ENCODE results near the gene ZNF655. TPM values are rescaled to one million over a fixed set of nuclear protein-coding genes. Genes with fewer than 3 reads are reported as not detected.

The ZNF655 gene
- total and polyA plus RNA-seq, 4 donors: 41.3 to 138 (median 61.2) TPM

DNA sequence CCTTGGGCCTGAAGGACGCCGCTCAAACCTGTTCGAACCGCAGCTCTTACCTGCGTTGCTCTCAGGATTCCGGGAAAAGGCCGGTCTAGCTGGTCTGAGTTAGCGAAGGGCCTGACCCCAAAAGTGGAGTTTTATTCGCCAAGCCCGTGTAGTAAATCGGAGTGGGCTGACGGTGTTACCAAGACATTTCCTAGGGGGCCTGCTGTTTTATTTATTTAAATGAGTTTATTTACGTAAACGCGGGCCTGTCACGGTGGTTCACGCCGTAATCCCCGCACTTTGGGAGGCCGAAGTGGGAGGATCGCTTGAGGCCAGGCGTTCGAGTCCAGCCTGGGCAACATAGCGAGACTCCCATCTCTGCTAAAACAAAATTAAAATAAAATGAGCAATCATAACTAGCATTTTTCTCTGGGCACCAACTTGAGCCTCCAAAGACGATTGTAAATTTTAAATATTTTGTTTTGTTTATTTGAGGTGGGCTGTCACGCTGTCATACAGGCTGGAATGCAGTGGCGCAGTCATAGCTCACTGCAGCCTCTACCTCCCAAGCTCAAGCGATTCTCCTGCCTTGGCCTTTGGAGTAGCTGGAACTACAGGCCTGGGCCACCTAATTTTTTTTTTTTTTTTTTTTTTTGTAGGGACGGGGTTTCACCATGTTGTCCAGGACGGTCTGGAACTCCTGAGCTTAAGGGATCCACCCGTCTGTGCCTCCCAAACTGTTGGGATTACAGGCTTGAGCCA lies 903 bp downstream of the ZNF655 start:
- Histone ChIP-seq H3K27me3 (ENCODE audit: control insufficient read depth in 3 of 3, insufficient read depth in 3 of 3, low read length in 2 of 3) (no peaks in the 10 kb centered on the region), H3K4me3 (peak overlapping the region; percentile 57), H3K4me1 (ENCODE audit: control insufficient read depth in 5 of 5, insufficient read depth in 5 of 5, low read length in 5 of 5) (peaks cover 0 to 18% (median 10%) of the 10 kb centered on the region in 5 donors), H3K27ac (ENCODE audit: low read depth in 1 of 2, low read length in 1 of 2) (peak overlapping the region; percentile 94), H3K9ac (ENCODE audit: insufficient read depth in 1 of 2, low read length in 2 of 2) (peak overlapping the region; percentile 76 to 78), H3K9me3 (ENCODE audit: control insufficient read depth in 4 of 4, insufficient read depth in 3 of 4, low read length in 3 of 4) (no peaks in the 10 kb centered on the region), H3K36me3 (ENCODE audit: control insufficient read depth in 4 of 4, insufficient read depth in 4 of 4, low read length in 4 of 4) (peaks cover 23 to 34% (median 30%) of the 10 kb centered on the region in 4 donors)
- peak; percentile 9 for ATAC-seq (ENCODE audit: insufficient read depth, low FRiP score)
- TF ChIP-seq, protein P1, sequence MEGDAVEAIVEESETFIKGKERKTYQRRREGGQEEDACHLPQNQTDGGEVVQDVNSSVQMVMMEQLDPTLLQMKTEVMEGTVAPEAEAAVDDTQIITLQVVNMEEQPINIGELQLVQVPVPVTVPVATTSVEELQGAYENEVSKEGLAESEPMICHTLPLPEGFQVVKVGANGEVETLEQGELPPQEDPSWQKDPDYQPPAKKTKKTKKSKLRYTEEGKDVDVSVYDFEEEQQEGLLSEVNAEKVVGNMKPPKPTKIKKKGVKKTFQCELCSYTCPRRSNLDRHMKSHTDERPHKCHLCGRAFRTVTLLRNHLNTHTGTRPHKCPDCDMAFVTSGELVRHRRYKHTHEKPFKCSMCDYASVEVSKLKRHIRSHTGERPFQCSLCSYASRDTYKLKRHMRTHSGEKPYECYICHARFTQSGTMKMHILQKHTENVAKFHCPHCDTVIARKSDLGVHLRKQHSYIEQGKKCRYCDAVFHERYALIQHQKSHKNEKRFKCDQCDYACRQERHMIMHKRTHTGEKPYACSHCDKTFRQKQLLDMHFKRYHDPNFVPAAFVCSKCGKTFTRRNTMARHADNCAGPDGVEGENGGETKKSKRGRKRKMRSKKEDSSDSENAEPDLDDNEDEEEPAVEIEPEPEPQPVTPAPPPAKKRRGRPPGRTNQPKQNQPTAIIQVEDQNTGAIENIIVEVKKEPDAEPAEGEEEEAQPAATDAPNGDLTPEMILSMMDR (IDR thresholded peaks at IDR 0.05; ENCODE audit: control extremely low read depth, extremely low read depth): no peak
- 23 to 32% methylated on average over 31 of the region's 31 CpGs for WGBS, 2 donors
- peak in 1 of 3 donors; percentile 46 for DNase-seq

DNA sequence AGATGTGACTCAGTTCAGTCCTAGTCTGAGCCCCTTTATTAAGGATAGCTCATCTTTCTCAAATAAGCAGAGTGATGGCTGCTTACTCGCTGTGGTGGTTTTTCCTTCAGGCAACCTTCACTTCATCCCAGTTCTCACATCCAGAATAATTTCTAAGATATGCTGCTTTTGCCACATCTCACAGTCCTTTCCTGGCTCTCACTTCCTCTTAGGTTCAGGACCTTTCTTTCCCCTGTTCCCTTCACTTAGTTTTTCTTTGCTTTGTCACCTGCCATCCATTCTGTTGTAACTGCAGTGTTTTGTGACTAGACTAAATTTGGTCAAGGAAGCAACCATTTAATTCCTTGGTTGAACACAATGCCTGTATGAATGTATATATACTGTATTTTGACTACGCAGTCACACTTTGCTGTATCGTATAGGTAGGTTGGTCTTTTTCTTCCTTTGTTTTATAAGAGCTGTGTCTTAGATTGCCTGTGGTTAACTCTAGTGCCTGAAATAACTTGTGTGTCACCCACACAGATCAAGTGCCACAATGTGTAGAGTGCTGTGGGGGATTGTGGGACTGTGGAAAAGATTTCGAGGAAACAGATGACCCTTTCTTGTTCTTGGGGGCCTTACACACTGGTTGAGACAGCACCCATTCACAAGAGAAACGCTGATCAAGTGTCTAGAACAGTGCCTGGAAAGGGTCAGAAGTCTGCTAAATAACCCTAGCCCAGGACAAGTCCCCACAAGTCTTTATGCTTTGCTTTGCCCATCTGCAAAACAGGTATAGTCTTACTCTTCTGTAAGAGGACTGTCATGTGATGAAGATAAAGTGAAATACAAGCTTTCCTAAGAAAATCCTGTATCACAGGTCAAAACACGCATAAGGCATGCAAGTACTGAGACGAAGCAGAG lies 2.6 kb downstream of the ZNF655 start:
- Histone ChIP-seq H3K9ac (ENCODE audit: insufficient read depth in 1 of 2, low read length in 2 of 2) (no peak overlapping the region), H3K9me3 (ENCODE audit: control insufficient read depth in 4 of 4, insufficient read depth in 3 of 4, low read length in 3 of 4) (no peaks in the 10 kb centered on the region), H3K27me3 (ENCODE audit: control insufficient read depth in 3 of 3, insufficient read depth in 3 of 3, low read length in 2 of 3) (no peaks in the 10 kb centered on the region), H3K36me3 (ENCODE audit: control insufficient read depth in 4 of 4, insufficient read depth in 4 of 4, low read length in 4 of 4) (peaks cover 25 to 44% (median 34%) of the 10 kb centered on the region in 4 donors), H3K27ac (ENCODE audit: low read depth in 1 of 2, low read length in 1 of 2) (no peak overlapping the region), H3K4me1 (ENCODE audit: control insufficient read depth in 5 of 5, insufficient read depth in 5 of 5, low read length in 5 of 5) (peaks cover 0 to 18% (median 10%) of the 10 kb centered on the region in 5 donors), H3K4me3 (no peak overlapping the region)
- ATAC-seq (ENCODE audit: insufficient read depth, low FRiP score) (no peak), DNase-seq (no peak)
- TF ChIP-seq, protein P1 (IDR thresholded peaks at IDR 0.05; ENCODE audit: control extremely low read depth, extremely low read depth): no peak
- 94 to 97% methylated on average over 7 of the region's 7 CpGs for WGBS, 2 donors

DNA sequence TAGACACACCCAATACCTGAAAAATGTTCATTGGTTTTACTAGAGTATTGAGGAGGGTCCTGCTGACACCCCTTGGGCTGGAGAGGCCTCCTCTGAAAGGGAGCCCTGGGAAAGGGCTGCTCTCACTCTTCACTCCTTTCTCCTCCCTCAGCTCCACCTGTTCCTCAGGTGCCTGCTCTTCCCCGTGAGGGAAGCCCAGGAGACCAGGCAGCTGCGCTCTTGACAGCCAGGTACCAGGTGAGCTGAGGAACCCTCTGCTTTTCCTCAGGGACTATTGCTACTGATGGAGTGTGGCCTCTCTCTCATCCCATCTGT lies 3.3 kb downstream of the ZNF655 start:
- no peaks in the 10 kb centered on the region for H3K27me3 ChIP-seq (ENCODE audit: control insufficient read depth in 3 of 3, insufficient read depth in 3 of 3, low read length in 2 of 3)
- H3K27ac ChIP-seq (ENCODE audit: low read depth in 1 of 2, low read length in 1 of 2): no peak overlapping the region
- no peak overlapping the region for H3K9ac ChIP-seq (ENCODE audit: insufficient read depth in 1 of 2, low read length in 2 of 2)
- no peak overlapping the region for H3K4me3 ChIP-seq
- ATAC-seq (ENCODE audit: insufficient read depth, low FRiP score) (no peak), DNase-seq (no peak)
- H3K4me1 ChIP-seq (ENCODE audit: control insufficient read depth in 5 of 5, insufficient read depth in 5 of 5, low read length in 5 of 5): peaks cover 0 to 18% (median 10%) of the 10 kb centered on the region in 5 donors
- WGBS, 2 donors: 90 to 94% methylated on average over 2 of the region's 2 CpGs
- TF ChIP-seq, protein P1 (IDR thresholded peaks at IDR 0.05; ENCODE audit: control extremely low read depth, extremely low read depth): no peak
- no peaks in the 10 kb centered on the region for H3K9me3 ChIP-seq (ENCODE audit: control insufficient read depth in 4 of 4, insufficient read depth in 3 of 4, low read length in 3 of 4)
- H3K36me3 ChIP-seq (ENCODE audit: control insufficient read depth in 4 of 4, insufficient read depth in 4 of 4, low read length in 4 of 4): peaks cover 27 to 44% (median 34%) of the 10 kb centered on the region in 4 donors
